GM19463 (cell line): ENCODE measurements around the gene DHX34.
"Not testable (repeated sequence)": the region's sequence is repeated elsewhere in the genome, so short reads cannot be mapped to it uniquely, and the experiment has no call there.

ENCODE experiments used
- ATAC-seq: cut with Tn5 transposase; IDR thresholded peaks from one replicate; pipeline ENCODE4 v1.9.1; 2021; ENCODE audit warnings: mild to moderate bottlenecking, moderate library complexity; ENCODE audit not compliant: unreplicated experiment

Gene DHX34, protein sequence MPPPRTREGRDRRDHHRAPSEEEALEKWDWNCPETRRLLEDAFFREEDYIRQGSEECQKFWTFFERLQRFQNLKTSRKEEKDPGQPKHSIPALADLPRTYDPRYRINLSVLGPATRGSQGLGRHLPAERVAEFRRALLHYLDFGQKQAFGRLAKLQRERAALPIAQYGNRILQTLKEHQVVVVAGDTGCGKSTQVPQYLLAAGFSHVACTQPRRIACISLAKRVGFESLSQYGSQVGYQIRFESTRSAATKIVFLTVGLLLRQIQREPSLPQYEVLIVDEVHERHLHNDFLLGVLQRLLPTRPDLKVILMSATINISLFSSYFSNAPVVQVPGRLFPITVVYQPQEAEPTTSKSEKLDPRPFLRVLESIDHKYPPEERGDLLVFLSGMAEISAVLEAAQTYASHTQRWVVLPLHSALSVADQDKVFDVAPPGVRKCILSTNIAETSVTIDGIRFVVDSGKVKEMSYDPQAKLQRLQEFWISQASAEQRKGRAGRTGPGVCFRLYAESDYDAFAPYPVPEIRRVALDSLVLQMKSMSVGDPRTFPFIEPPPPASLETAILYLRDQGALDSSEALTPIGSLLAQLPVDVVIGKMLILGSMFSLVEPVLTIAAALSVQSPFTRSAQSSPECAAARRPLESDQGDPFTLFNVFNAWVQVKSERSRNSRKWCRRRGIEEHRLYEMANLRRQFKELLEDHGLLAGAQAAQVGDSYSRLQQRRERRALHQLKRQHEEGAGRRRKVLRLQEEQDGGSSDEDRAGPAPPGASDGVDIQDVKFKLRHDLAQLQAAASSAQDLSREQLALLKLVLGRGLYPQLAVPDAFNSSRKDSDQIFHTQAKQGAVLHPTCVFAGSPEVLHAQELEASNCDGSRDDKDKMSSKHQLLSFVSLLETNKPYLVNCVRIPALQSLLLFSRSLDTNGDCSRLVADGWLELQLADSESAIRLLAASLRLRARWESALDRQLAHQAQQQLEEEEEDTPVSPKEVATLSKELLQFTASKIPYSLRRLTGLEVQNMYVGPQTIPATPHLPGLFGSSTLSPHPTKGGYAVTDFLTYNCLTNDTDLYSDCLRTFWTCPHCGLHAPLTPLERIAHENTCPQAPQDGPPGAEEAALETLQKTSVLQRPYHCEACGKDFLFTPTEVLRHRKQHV

DNA sequence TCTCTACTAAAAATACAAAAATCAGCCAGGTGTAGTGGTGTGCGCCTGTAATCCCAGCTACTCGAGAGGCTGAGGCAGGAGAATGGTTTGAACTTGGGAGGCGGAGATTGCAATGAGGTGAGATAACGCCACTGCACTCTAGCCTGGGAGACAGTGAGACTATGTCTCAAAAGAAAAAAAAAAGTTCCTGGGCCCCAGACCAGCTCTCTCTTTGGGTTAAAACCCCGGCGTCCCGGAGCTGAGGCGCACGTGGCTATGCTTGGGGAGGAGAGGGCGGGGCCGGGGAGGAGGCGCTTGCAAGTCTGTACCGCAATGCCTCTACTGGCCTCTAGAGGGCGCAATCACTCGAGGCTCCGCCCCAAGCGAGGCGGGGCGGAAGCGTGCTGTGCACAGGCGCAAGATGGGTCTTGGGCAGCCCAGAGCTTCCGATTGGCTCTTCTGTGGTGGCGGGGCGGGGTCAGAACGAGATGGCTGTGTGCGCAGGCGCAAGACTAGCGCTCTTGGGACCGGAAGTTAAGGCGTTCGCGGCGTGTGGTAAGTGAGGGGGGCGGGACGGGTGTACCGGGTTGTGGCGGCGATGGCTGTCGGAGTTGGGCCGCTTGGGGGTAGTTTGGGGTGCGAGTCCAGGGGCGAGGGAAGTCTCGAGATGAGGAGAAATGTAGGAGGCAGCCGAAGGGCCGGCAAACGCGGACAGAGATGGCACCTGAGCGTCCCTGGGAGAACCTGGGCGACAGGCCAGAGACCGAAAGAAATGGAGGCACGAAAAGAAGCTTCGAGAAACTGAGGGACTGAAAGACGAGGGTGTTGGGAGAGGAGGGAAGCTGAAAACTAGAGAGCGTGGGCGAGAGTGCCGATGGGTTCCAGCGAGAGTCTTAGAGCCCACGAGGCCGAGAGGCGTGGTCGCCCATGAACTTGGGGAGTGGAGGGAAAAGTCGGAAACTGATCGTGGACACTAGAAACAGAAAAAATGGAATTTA is at the start of gene DHX34:
DHX34 (plus strand) TSS at position 497 of the 977 bp plus-strand sequence. CDS start 3,716 bp downstream, outside the sequence.
- ATAC-seq, result peak; percentile 97

DNA sequence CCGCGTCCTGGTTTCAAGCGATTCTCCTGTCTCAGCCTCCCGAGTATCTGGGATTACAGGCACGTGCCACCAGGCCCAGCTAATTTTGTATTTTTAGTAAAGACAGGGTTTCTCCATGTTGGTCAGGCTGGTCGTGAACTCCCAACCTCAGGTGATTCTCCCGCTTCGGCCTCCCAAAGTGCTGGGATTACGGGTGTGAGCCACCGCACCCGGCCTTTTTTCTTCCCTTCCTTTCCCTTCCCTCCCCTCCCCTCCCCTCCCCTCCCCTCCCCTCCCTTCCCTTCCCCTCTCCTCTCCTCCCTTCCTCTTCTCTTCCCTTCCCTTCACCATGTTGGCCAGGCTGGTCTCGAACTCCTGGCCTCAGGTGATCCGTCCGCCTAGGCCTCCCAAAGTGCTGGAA is 48.2 kb upstream of the DHX34 start:
- not testable (repeated sequence) for ATAC-seq

DNA sequence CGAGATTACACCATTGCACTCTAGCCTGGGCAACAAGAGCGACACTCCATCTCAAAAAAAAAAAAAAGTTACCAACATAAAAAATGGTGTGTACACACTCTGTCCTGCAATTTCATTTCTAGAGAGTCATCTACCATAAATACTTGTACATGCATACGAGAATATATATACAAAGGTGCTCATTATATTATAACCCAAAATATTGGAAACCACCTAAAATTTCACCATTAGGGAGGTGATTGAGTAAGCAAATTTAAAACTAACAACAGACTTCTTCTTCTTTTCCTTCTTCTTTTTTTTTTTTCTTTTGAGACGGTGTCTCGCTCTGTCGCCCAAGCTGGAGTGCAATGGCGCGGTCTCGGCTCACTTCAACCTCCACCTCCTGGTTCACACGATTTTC is 46.9 kb upstream of the DHX34 start:
- no peak for ATAC-seq

DNA sequence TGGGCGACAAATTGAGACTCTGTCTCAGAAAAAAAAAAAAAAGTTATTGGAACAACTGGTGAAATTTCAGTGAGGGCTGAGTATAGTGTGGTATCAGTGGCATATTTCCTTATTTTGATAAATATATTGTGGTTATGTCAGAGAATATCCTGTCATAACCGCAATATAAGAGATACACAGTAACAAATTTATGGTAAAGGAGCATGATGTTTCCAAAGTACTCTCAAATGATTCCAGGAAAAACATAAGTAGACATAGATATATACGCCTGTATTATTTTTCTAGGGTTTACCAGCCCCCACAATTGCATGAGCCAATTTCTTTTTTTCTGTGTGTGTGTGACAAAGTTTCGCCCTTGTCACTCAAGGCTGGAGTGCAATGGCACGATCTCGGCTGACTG is 45.1 kb upstream of the DHX34 start:
- ATAC-seq, result no peak

DNA sequence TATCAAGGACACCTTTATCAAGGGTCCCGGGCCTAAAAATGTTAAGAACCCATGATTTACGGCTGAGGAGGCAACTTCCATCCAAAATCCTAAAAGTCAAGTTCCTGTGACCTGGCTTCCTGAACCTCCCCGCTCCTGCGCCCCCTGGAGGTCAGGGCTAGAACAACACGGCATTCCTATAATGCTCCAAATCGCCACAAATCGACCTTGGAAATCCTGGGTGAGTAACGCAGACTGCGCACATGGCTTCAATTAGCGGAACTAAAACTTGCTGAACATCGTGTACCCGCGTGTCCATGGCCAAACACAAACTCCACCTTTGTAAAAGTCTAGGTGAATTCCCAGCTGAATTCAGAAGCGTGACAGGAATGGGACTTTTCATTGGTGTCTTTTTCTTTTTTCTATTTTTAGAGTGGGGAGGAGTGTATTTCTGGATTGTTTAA is 43.8 kb upstream of the DHX34 start:
- no peak for ATAC-seq

DNA sequence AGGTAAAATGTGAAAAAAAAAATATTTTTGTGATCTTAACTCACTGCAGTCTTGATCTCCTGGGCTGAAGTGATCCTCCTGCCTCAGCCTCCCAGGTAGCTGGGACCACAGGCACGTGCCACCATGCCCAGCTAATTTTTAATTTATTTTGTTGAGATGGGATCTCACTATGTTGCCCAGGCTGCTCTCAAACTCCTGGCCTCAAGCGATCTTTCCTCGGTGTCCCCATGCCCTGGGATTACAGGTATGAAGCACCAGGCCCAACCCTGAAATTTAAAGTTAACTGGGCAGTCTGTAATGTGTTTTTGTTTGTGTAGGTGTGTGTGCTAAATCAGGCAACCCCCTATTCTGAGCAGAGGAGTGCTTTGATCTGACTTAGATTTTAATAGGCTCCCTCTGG is 42.8 kb upstream of the DHX34 start:
- ATAC-seq, result no peak

DNA sequence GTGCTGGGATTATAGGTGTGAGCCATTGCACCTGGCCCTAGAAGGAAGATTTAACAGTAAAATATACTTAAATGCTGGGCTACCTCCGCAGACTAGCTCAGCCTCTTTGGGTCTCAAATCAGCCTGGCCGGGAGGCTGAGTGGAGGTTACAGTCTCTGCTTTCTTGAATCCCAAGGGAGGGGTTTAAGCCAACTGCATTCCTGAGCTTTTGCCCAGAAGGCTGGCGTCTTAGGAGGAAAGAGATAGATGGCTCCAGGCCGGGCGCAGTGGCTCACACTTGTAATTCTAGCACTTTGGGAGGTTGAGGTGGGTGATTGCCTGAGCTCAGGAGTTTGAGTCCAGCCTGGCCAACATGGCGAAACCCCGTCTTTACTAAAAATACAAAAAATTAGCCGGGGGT is 40.1 kb upstream of the DHX34 start:
- no peak for ATAC-seq

DNA sequence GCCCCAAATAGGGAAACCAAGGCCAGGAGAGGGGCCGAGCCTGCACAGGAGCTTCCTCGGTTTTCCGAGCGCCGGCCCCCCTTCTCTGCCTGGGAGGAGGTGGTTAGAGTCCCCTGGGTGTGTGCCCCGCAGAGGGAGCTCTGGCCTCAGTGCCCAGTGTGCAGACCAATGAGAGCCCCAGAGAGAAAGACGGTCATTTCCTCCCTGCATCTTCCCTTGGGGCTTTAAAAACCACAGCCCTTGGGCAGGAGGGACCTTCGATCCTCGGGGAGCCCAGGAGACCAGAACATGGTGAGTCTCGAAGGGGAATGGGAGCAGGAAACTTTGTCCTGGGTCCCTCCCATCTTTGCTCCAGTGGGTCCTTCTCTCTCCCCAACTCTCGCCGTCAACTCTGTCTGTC is 39.5 kb upstream of the DHX34 start, which contains the start of gene C5AR1:
C5AR1 (plus strand) TSS at position 254 of the 400 bp plus-strand sequence; CDS start at position 289, 35 bp downstream.
- ATAC-seq, result no peak

DNA sequence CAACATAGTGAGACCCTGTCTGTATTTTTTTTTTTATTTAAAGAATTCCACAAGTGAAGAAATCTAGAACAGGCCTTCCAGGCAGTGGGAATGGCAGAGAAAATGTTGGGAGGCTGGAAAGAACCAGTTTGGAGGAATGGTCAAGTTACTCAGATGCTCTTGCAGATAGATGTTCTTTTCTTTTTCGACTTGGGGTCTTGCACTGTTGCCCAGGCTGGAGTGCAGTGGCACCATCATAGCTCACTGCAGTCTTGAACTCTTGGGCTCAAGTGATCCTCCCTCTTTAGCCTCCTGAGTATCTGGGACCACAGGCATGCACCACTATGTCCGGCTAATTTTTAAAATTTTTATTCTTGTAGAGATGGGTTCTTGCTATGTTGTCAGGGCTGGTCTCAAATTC is 38.8 kb upstream of the DHX34 start:
- no peak for ATAC-seq

DNA sequence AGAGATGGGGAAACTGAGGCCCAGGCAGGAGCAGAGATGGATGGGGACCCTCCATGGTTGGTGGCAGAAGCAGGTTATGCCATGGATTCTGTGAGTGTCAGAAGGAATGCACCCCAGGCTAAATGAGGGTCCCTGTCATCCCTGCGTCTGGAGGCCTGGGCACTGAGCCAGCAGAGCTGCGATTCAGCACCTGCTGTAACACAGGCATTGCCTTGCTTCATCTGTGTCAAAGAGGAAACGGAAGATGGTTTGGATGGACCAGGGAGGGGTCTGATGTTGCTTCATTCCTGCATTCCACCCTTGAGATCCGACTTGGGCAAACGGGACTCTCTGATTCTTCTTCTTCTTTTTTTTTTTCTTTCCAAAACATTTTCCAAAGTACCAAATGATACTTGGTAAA is 38.3 kb upstream of the DHX34 start:
- ATAC-seq, result no peak

DNA sequence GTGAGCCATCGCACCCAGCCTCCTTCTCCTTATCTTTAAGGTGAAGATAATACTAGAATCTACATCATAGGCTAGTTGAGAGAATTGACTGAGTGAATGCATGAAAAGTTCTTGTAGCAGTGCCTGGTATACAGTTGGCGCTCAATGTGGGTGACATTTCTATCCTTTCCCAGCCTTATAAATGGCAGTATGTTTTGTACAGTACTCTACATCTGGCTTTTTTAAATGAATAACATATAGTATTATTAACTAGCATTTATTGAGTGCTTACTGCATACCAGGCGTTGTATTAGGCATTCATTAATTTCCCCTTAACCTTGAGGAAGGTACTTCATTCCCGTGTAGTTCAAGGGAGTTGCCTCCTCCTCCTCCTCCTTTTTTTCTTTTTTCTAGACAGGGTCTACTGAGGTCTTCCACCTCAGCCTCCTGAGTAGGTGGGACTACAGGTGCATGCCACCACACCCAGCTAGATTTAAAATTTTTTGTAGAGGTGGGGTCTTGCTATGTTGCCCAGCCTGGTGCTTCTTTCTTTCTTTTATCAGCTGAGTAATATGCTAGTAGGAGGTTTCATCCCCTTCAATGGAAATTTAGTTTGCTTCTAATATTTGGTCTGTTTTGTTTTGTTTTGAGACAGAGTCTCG is 36.6 kb upstream of the DHX34 start:
- no peak for ATAC-seq

DNA sequence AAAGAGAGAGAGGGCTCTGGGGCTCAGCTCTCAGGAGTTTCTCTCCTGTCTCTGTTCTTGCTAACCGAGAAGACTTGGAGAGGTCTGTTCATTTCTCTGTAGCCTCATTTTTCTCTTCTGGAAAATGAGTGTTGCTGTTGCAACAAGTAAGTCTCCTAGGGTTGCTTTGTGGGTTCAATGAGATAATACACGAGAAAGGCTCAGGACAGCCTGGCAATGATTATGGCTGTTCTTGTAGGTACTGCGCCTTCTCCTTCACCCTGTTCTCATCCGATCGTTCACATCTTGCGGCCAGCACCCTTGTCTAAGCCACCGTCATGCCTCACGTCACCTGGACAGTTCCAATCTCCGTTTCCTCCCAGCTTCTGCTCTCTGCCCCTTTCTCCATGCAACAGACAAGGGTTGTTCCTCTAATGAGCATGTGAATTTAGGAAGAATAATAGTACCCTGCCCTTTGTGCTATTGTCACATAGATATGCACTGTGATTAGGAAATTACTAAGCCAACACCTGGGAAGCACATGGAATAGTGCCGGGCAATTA is 35.3 kb upstream of the DHX34 start:
- ATAC-seq, result no peak

DNA sequence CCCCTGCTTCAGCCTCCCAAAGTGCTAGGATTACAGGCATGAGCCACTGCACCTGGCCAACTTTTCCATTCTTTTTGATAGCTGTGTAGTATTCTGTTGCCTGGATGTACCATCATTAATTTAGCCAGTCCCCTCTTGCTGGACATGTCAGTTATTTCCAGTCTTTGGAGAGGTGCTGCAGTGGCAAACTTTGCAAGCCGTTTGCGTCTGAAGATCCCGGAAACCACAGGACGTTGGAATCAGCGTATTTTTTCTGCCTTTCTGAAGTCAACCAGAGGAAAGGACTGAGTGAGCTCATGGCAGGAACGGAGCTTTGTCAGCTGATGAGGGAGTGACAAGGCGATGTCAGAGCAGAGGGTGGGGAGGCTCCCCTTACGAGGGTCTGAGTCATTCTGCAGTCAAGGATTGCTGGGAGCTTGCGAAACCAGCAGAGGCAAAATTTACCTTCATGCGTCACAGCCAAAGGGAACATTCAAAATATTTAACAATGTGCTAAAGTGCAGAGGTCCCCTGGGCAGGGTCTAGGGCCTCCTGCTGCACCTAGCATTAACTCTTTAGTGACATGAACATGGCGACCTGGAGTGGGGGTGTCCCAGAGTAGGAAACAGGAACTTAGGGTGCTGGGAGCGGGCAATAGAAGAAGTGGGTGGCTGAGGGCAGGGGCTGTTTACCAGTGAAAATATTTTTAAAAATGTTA is 33.8 kb upstream of the DHX34 start:
- ATAC-seq, result no peak

DNA sequence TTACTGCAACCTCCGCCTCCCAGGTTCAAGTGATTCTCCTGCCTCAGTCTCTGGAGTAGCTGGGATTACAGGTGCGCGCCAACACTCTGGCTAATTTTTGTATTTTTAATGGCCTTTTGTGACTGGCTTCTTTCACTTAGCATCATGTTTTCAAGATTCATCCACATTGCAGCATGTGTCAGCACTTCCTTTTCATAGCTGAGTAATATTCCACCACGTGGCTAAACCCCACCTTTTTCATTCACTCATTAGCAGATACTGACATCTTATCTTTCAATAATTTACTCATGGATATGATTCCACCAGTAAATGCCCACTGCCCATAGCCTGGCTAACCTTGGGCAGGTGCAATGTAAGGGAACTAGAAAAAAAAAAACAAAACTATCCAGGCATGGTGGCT is 32.6 kb upstream of the DHX34 start:
- ATAC-seq, result no peak

DNA sequence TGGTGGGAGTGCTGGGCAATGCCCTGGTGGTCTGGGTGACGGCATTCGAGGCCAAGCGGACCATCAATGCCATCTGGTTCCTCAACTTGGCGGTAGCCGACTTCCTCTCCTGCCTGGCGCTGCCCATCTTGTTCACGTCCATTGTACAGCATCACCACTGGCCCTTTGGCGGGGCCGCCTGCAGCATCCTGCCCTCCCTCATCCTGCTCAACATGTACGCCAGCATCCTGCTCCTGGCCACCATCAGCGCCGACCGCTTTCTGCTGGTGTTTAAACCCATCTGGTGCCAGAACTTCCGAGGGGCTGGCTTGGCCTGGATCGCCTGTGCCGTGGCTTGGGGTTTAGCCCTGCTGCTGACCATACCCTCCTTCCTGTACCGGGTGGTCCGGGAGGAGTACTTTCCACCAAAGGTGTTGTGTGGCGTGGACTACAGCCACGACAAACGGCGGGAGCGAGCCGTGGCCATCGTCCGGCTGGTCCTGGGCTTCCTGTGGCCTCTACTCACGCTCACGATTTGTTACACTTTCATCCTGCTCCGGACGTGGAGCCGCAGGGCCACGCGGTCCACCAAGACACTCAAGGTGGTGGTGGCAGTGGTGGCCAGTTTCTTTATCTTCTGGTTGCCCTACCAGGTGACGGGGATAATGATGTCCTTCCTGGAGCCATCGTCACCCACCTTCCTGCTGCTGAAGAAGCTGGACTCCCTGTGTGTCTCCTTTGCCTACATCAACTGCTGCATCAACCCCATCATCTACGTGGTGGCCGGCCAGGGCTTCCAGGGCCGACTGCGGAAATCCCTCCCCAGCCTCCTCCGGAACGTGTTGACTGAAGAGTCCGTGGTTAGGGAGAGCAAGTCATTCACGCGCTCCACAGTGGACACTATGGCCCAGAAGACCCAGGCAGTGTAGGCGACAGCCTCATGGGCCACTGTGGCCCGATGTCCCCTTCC is 28.9 kb upstream of the DHX34 start:
- no peak for ATAC-seq

DNA sequence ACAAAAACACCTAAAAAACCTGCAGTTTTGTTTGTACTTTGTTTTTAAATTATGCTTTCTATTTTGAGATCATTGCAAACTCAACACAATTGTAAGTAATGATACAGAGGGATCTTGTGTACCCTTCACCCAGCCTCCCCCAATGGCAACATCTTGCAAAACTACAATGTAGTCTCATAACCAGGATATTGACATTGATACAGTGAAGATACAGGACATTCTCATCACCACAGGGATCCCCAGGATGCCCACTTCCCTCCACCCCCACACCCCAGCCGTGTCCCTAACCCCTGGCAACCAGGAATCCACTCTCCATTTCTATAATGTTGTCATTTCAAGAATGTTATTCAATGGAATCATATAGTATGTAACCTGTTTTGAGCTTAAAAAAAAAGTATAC is 27.5 kb upstream of the DHX34 start:
- no peak for ATAC-seq

DNA sequence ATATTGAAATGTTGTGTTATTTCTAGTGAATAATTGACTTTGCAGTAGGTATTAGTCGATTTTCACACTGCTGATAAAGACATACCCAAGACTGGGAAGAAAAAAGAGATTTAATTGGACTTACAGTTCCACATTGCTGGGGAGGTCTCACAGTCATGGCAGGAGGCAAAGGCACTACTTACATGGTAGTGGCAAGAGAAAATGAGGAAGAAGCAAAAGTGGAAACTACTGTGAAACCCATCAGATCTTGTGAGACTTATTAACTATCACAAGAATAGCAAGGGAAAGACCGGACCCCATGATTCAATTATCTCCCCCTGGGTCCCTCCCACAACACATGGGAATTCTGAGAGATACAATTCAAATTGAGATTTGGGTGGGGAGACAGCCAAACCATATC is 27.1 kb upstream of the DHX34 start:
- ATAC-seq, result no peak

DNA sequence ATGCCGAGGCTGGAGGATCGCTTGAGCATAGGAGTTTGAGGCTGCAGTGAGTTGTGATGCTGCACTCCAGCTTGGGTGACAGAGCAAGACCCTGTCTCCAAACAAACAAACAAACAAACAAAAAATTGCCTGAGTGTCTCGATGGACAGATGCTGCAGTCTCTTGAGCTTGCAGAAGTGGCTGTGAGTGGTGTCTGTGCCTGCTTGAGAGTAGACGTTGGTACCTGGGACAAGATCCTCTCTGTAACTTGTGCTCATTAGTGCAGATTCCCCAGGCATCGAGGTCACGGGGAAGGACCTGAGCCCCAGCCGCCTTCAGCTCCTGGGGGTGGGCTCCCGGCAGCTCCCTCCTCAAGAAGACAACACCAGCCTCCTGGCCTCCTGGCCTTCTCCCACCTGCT is 25.7 kb upstream of the DHX34 start:
- ATAC-seq, result no peak
